PFSK-1 (cell line): Measurements from ENCODE around the gene ZYX.

Source experiments
- FOXP2 ChIP-seq: optimal IDR thresholded peaks from 2 replicates; pipeline ENCODE3; 2011; ENCODE audit warnings: borderline replicate concordance, control low read depth, inconsistent platforms; ENCODE audit not compliant: insufficient read depth; ENCODE audit errors: extremely low read length, extremely low read depth
- POLR2AphosphoS5 ChIP-seq: IDR thresholded peaks from 2 replicates; pipeline ENCODE4 v1.6.1; 2012; ENCODE audit warnings: low read depth, mild to moderate bottlenecking, control low read depth, low read length, moderate library complexity
- TAF1 ChIP-seq: IDR thresholded peaks from 2 replicates; pipeline ENCODE4 v1.6.1; 2012; ENCODE audit warnings: low read length, control low read depth, borderline replicate concordance; ENCODE audit not compliant: insufficient read depth

- TF ChIP-seq POLR2AphosphoS5 (no peak), FOXP2 (no peak), TAF1 (no peak)
Observed at GRCh38 chr7:143343596-143343995, 37.5 kb upstream of the ZYX start.
